A673 (cell line): ENCODE data around the gene NXPE4. TPM values are rescaled to one million over a fixed set of nuclear protein-coding genes. Genes with fewer than 3 reads are reported as not detected.

Experiments used
- BruUV-seq: library from RNA; stranded (reverse); fragments of 400-500 nt; replicated peaks from 2 replicates; lab custom pipeline; 2021; lab: Mats Ljungman, UMichigan
- CTCF ChIA-PET: fragments of 300-600 bp; sonication (Branson Sonifier 250); formaldehyde crosslinking; loops from one replicate; lab custom pipeline; 2022; ENCODE audit warnings: antibody characterized with exemption; lab: Charles Lee
- POLR2A ChIA-PET: fragments of 300-600 bp; sonication (Branson Sonifier 250); formaldehyde crosslinking; loops from one replicate; lab custom pipeline; 2022; ENCODE audit warnings: antibody characterized with exemption; ENCODE audit not compliant: low non-redundant PET; lab: Charles Lee
- DNase-seq: peaks from one replicate; pipeline ENCODE4 v3.0.0-alpha.2; 2015; ENCODE audit warnings: low spot score
- H3K27ac ChIP-seq: fragments of 200-600 bp; sonication (generic); 2 replicates; pipeline ENCODE4 v1.5.1; 2016; ENCODE audit warnings: mixed run types, low read depth, mild to moderate bottlenecking, mixed read lengths, antibody characterized with exemption, low read length; ENCODE audit not compliant: poor library complexity, severe bottlenecking
- H3K27me3 ChIP-seq: fragments of 200-600 bp; sonication (generic); replicated peaks from 2 replicates; pipeline ENCODE4 v1.6.1; 2017; ENCODE audit warnings: mixed run types, low read depth, mild to moderate bottlenecking, mixed read lengths, antibody characterized with exemption, low read length; ENCODE audit not compliant: insufficient read depth, poor library complexity
- H3K36me3 ChIP-seq: fragments of 200-600 bp; sonication (generic); 2 replicates; pipeline ENCODE4 v1.6.1; 2016; ENCODE audit warnings: mixed run types, mild to moderate bottlenecking, mixed read lengths, antibody characterized with exemption, low read length; ENCODE audit not compliant: insufficient read depth, poor library complexity, severe bottlenecking
- H3K4me1 ChIP-seq: fragments of 200-600 bp; sonication (generic); 2 replicates; pipeline ENCODE4 v1.6.1; 2017; ENCODE audit warnings: mixed run types, mild to moderate bottlenecking, mixed read lengths, antibody characterized with exemption, low read length; ENCODE audit not compliant: insufficient read depth, poor library complexity, severe bottlenecking
- H3K4me3 ChIP-seq: fragments of 200-600 bp; sonication (generic); 2 replicates; pipeline ENCODE4 v1.5.1; 2016; ENCODE audit warnings: low read depth, mixed run types, mild to moderate bottlenecking, mixed read lengths, low read length; ENCODE audit not compliant: poor library complexity, severe bottlenecking
- H3K9me3 ChIP-seq: fragments of 200-600 bp; sonication (generic); 2 replicates; pipeline ENCODE4 v1.6.1; 2016; ENCODE audit warnings: mixed run types, low read depth, mild to moderate bottlenecking, mixed read lengths, antibody characterized with exemption, low read length; ENCODE audit not compliant: poor library complexity, severe bottlenecking
- CTCF ChIP-seq: fragments of 300-800, 200-600 bp; sonication (generic); conservative IDR thresholded peaks from 2 replicates; pipeline ENCODE4 v1.5.1; 2017; ENCODE audit warnings: low read depth, mild to moderate bottlenecking, antibody characterized with exemption, low read length, moderate library complexity, mixed read lengths
- EZH2 ChIP-seq: fragments of 200-600 bp; sonication (generic); IDR thresholded peaks from 2 replicates; pipeline ENCODE4 v1.6.1; 2017; ENCODE audit warnings: borderline replicate concordance, low read depth, mild to moderate bottlenecking, mixed read lengths, antibody characterized with exemption, low read length; ENCODE audit not compliant: poor library complexity, severe bottlenecking
- intact Hi-C: fragments of 100-400 bp; cut with micrococcal nuclease; formaldehyde crosslinking; loops from one replicate; pipeline ENCODE4 v1.10.0; 2022; ENCODE audit not compliant: unreplicated experiment
- total RNA-seq: library from RNA; stranded (reverse); gene quantifications from 2 replicates; pipeline ENCODE4 v1.2.3, GENCODE V29; 2021

Gene NXPE4
- total RNA-seq, 1 experiment from 2014 or later: not detected

- Histone ChIP-seq H3K9me3 (no peaks in the 10 kb centered on the region), H3K27ac (no peak overlapping the region), H3K36me3 (no peaks in the 10 kb centered on the region), H3K4me1 (no peaks in the 10 kb centered on the region), H3K4me3 (no peak overlapping the region), H3K27me3 (no peaks in the 10 kb centered on the region)
- TF ChIP-seq EZH2 (no peak), CTCF (no peak)
- no peak for DNase-seq
- intact Hi-C loops: no loop called here
- ChIA-PET POLR2A (no interaction called here), CTCF (no interaction called here)
- BruUV-seq: no TSS peak
Observed at GRCh38 chr11:114566276-114566675, 29.3 kb downstream of the NXPE4 start.

DNA sequence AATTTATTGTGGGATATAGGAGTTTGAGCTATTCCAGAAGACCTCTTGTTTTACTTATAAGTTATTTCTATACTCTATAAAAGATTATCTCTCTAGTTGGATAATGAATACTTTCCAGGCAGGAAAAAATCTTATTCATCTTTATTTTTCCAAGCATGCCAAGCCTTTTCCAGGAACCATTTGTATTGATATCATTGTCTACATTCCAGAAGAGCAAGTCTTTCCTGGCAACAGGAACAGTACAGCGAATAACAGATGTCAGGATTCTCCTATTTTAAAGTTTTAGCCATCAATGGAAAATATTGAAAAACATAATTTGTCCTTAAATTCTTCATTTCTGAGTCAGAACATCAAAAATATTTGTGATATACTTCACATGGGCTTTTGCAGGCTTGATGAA is 30.8 kb downstream of the NXPE4 start:
- Histone ChIP-seq H3K9me3 (no peaks in the 10 kb centered on the region), H3K4me1 (no peaks in the 10 kb centered on the region), H3K27me3 (no peaks in the 10 kb centered on the region), H3K36me3 (no peaks in the 10 kb centered on the region), H3K27ac (no peak overlapping the region), H3K4me3 (no peak overlapping the region)
- intact Hi-C loops: no loop called here
- ChIA-PET POLR2A (no interaction called here), CTCF (no interaction called here)
- TF ChIP-seq CTCF (no peak), EZH2 (no peak)
- DNase-seq: no peak
- no TSS peak for BruUV-seq

GRCh38 chr11:114563077-114563476 is 32.5 kb downstream of the NXPE4 start:
- DNase-seq: peak; percentile 64
- ChIA-PET POLR2A (no interaction called here), CTCF (no interaction called here)
- TF ChIP-seq EZH2: no peak
- TF ChIP-seq CTCF: no peak
- Histone ChIP-seq H3K27ac (no peak overlapping the region), H3K36me3 (no peaks in the 10 kb centered on the region), H3K9me3 (no peaks in the 10 kb centered on the region), H3K4me3 (no peak overlapping the region), H3K4me1 (no peaks in the 10 kb centered on the region), H3K27me3 (no peaks in the 10 kb centered on the region)
- BruUV-seq: no TSS peak
- intact Hi-C loops: no loop called here
